ENCODE data around the gene KIAA0232. TPM values are rescaled to one million over a fixed set of nuclear protein-coding genes. Genes with fewer than 3 reads are reported as not detected.

KIAA0232 gene
- total RNA-seq, 1 experiment from 2014 or later: 5.5 TPM

DNA sequence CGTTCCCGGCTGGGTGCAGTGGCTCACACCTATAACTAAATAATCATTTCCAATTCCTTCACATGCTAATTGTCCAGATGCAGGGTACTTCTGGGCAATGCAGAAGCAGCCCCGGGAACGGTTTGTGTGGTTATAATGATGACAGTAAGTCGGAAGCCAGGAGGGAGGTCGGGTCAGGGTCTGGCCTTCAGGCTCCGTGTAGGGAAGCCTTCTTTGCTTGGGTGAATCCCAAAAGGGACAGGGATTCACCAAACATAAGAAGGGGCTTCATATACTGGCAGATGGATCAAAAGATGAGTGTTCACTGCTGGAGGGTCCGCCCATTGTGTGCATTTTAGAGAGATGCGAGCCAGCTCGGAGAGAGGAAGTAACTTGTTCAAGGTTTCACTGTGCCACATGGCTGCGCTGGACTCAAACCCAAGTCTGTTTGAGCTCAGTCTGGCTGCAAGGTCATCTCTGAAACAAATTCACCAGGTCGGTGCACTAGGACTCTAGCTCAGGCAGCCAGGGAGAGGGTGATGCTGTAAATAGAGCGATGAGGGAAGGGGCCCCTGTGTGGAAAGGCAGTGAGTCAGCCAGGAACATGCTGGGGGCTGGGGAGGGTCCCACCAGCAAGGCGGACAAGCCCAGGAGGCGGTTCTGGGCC, 4.8 kb upstream of the KIAA0232 start:
- no peaks in the 10 kb centered on the region for H3F3A ChIP-seq (ENCODE audit: low read length, unreplicated experiment)
- no peak overlapping the region for H3K9ac ChIP-seq (ENCODE audit: low read length)
- H4K20me1 ChIP-seq (ENCODE audit: low read length): no peaks in the 10 kb centered on the region
- H3K27me3 ChIP-seq (ENCODE audit: low read length): no peaks in the 10 kb centered on the region
- ATAC-seq (no peak), DNase-seq (no peak)
- no peak overlapping the region for H3K27ac ChIP-seq (ENCODE audit: low read length)
- no peaks in the 10 kb centered on the region for H3K79me2 ChIP-seq (ENCODE audit: low read length)
- ChIA-PET CTCF (interaction anchor here (0.5 kb wide), 1 partner anchor 57 kb away, joined by 3 read pairs; no protein-coding TSS in a partner anchor), POLR2A (ENCODE audit: unreplicated experiment) (no interaction called here)
- H3K4me3 ChIP-seq (ENCODE audit: low read length): no peak overlapping the region
- H3K9me2 ChIP-seq (replicated peaks; ENCODE audit: low read length): no peaks in the 10 kb centered on the region
- intact Hi-C loops (cut with micrococcal nuclease): no loop called here
- H3K36me3 ChIP-seq (ENCODE audit: low read depth, low read length): no peaks in the 10 kb centered on the region
- no peak overlapping the region for H3K4me2 ChIP-seq (ENCODE audit: low read length)
- no peak overlapping the region for H2AFZ ChIP-seq (ENCODE audit: low read length)
- TF ChIP-seq EZH2 (IDR thresholded peaks at IDR 0.05; ENCODE audit: low read length, unreplicated experiment) (no peak), EZH2phosphoT487 (IDR thresholded peaks at IDR 0.05; ENCODE audit: borderline replicate concordance, low read length) (no peak)
- TF ChIP-seq, protein P1, sequence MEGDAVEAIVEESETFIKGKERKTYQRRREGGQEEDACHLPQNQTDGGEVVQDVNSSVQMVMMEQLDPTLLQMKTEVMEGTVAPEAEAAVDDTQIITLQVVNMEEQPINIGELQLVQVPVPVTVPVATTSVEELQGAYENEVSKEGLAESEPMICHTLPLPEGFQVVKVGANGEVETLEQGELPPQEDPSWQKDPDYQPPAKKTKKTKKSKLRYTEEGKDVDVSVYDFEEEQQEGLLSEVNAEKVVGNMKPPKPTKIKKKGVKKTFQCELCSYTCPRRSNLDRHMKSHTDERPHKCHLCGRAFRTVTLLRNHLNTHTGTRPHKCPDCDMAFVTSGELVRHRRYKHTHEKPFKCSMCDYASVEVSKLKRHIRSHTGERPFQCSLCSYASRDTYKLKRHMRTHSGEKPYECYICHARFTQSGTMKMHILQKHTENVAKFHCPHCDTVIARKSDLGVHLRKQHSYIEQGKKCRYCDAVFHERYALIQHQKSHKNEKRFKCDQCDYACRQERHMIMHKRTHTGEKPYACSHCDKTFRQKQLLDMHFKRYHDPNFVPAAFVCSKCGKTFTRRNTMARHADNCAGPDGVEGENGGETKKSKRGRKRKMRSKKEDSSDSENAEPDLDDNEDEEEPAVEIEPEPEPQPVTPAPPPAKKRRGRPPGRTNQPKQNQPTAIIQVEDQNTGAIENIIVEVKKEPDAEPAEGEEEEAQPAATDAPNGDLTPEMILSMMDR (conservative IDR thresholded peaks at IDR 0.05; ENCODE audit: low read depth, low read length): no peak
- no peaks in the 10 kb centered on the region for H3K9me3 ChIP-seq (ENCODE audit: low read length)
- BruUV-seq (replicated peaks): no TSS peak
- peaks cover 12% of the 10 kb centered on the region for H3K4me1 ChIP-seq (ENCODE audit: insufficient read depth, low read length)

DNA sequence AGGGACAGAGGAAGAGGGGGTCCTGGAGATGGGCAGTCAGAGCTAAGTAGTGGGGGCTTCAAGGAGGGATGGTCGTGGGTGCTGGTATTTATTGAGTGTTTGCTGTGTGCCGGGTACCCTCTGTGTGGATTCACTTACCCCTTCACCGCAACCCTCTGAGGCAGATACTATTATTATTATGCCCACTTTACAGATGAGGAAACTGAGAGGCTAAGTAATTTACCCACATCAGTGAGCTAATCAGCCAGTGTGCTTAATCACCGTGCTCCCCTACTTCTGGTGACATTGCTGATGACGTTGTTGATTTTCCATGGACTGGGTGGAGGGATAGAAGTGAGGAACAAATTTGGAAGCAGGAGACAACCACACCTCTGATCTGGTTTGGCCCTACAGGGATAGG, 4.1 kb upstream of the KIAA0232 start:
- Histone ChIP-seq H3K36me3 (ENCODE audit: low read depth, low read length) (no peaks in the 10 kb centered on the region), H4K20me1 (ENCODE audit: low read length) (no peaks in the 10 kb centered on the region), H3K4me3 (ENCODE audit: low read length) (no peak overlapping the region), H3K9me3 (ENCODE audit: low read length) (no peaks in the 10 kb centered on the region), H3K9ac (ENCODE audit: low read length) (no peak overlapping the region), H3K4me2 (ENCODE audit: low read length) (no peak overlapping the region), H3F3A (ENCODE audit: low read length, unreplicated experiment) (no peaks in the 10 kb centered on the region), H3K79me2 (ENCODE audit: low read length) (0 out of 2 replicates have a peak, but pooled peaks cover 6% of the 10 kb centered on the region), H3K27me3 (ENCODE audit: low read length) (no peaks in the 10 kb centered on the region), H3K27ac (ENCODE audit: low read length) (no peak overlapping the region), H3K4me1 (ENCODE audit: insufficient read depth, low read length) (peaks cover 6% of the 10 kb centered on the region; the same call in 1 of the 2 replicates), H3K9me2 (replicated peaks; ENCODE audit: low read length) (no peaks in the 10 kb centered on the region), H2AFZ (ENCODE audit: low read length) (no peak overlapping the region)
- TF ChIP-seq EZH2 (IDR thresholded peaks at IDR 0.05; ENCODE audit: low read length, unreplicated experiment) (no peak), EZH2phosphoT487 (IDR thresholded peaks at IDR 0.05; ENCODE audit: borderline replicate concordance, low read length) (no peak)
- TF ChIP-seq, protein P1 (conservative IDR thresholded peaks at IDR 0.05; ENCODE audit: low read depth, low read length): no peak
- intact Hi-C loops (cut with micrococcal nuclease): no loop called here
- ChIA-PET CTCF (interaction anchor here (0.5 kb wide), 1 partner anchor 57 kb away, joined by 3 read pairs; no protein-coding TSS in a partner anchor), POLR2A (ENCODE audit: unreplicated experiment) (no interaction called here)
- DNase-seq: no peak
- no TSS peak for BruUV-seq (replicated peaks)
- ATAC-seq: no peak
